Measurements from ENCODE around the gene OR51E1.

OR51E1 gene

DNA sequence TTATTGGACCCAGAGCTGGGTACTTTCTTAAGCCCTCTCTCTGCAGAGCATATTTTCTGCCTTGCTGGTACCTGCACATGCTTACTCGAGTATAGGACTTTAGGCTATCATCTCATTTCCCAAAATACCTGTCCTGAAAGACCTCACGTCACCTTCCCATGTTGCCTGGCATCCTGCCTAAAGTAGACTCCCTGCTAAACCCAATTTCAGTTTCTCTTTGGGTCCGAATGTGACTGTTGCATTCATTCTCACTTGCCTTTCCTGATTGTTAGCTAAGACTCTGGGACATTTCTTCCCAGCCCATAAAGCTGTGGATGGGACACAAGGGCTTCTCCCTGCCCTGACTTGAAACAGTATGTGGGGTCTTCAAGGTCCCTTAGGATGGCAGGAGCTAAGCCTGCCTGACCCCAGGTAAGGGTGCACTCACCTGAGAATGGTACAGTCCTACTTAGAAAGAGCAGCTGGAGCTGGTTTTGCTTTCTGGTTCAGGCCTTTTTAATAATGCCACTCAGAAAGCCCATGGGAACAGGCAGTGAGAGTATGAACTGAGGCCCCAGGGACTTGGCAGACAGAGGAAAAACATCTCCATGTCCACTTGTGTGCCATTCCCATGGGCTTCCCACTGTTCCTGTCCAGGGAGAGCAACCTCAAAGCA, 41.0 kb downstream of the OR51E1 start:
- no peak overlapping the region for H3K4me3 ChIP-seq (replicated peaks; ENCODE audit: low read depth, low read length)
- TF ChIP-seq, protein P1, sequence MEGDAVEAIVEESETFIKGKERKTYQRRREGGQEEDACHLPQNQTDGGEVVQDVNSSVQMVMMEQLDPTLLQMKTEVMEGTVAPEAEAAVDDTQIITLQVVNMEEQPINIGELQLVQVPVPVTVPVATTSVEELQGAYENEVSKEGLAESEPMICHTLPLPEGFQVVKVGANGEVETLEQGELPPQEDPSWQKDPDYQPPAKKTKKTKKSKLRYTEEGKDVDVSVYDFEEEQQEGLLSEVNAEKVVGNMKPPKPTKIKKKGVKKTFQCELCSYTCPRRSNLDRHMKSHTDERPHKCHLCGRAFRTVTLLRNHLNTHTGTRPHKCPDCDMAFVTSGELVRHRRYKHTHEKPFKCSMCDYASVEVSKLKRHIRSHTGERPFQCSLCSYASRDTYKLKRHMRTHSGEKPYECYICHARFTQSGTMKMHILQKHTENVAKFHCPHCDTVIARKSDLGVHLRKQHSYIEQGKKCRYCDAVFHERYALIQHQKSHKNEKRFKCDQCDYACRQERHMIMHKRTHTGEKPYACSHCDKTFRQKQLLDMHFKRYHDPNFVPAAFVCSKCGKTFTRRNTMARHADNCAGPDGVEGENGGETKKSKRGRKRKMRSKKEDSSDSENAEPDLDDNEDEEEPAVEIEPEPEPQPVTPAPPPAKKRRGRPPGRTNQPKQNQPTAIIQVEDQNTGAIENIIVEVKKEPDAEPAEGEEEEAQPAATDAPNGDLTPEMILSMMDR (IDR thresholded peaks at IDR 0.05; ENCODE audit: low read depth, low read length, missing control alignments), result no peak
- DNase-seq (ENCODE audit: extremely low read depth, low read depth), result no peak

DNA sequence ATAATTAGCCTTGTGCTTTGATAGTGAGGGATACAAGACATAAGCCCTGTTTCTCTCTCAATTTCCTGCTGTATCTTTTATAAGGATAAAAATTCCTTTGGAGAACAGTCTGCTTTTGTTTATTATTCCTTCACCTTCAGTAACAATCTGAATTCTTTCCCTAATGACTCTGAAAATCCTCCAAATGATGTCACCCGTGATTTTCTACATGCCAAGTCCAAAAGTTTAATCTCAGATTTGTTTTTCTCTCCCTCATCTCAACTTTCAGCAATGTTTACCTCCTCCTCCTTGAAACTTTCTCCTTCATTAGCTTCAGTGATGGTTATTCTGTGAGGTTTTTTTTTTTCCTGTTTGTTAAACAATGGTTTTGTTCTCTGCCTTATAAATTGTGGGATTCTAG, 51.7 kb downstream of the OR51E1 start:
- TF ChIP-seq, protein P1 (IDR thresholded peaks at IDR 0.05; ENCODE audit: low read depth, low read length, missing control alignments), result no peak
- no peak overlapping the region for H3K4me3 ChIP-seq (replicated peaks; ENCODE audit: low read depth, low read length)
- DNase-seq (ENCODE audit: extremely low read depth, low read depth), result no peak

DNA sequence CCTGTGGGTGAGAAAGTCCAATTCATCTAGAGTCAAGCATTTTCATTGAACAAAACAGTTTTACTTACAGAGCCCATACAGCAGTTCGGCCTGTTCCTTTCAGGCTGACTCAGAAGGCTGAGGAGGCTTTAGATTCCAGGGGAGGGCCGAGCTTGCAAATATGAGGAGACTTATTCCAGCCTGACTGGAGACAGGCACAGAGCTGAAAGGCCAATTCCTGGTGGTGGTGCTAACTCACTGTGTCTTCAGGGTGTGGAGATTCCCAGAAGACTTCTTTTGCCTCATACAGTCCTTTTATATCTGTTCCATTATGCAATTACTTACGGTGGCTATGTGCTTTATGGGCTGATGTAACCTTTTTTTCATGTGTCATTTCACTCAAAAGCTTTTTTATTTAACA, 53.8 kb downstream of the OR51E1 start, which contains the start of gene OR51E2:
TSS of gene OR51E2 (minus strand) at position 269 of the 400 bp plus-strand sequence. CDS start 15,142 bp downstream, outside the sequence.
- TF ChIP-seq, protein P1 (IDR thresholded peaks at IDR 0.05; ENCODE audit: low read depth, low read length, missing control alignments), result no peak
- no peak within 1 kb of the TSS for H3K4me3 ChIP-seq (replicated peaks; ENCODE audit: low read depth, low read length)
- DNase-seq (ENCODE audit: extremely low read depth, low read depth), result no peak

DNA sequence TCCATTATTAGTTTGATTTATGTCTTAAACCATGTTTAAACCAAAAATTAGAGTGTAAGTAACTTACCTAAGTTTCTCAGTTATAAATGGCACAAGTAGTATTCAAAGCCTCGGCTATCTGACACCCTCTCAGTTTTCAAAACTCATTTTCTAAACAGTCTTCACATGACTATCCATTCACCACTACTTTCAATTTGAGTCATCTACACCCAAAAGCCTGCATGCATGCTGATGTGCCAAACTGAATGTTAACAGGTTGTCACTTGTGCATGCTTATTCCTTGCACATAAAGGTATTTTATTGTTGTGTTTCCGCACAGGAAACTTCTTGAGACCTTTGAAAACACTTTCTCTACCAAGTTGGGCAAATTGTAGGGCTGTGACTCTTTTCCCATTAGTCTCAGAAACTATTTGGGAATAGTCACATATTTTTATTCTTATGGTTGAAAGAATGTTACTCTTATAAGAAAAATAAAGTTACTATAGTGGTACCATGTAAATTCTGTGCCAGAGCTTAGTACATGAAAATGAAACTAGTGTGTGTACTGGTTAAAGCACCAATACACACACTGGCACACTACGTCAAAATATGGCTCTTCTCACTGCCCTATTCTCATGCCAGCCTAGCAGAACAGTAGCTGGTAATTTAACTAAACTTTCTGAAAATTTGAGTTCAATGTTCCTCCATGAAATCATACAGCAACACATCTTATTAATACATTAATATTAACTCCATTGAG, 56.1 kb downstream of the OR51E1 start:
- TF ChIP-seq, protein P1 (IDR thresholded peaks at IDR 0.05; ENCODE audit: low read depth, low read length, missing control alignments), result no peak
- DNase-seq (ENCODE audit: extremely low read depth, low read depth), result no peak
- H3K4me3 ChIP-seq (replicated peaks; ENCODE audit: low read depth, low read length), result no peak overlapping the region

DNA sequence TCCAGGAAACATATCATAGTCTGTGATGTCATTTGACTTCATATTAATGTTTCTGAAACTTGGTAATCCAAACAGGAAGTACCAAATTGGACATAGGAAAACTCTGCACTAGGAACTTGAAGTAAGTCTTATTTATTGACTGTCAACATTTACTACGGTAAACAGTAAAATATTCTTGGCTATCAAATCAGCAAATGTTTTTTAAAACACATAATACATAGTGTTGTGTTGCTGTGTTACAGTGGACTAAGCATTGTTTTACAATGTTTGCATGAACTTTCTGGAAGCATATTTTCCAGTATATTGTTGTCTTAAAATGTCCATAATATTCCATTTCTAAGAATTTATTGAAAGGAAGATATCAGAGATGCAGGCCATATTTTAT, 56.6 kb downstream of the OR51E1 start:
- TF ChIP-seq, protein P1 (IDR thresholded peaks at IDR 0.05; ENCODE audit: low read depth, low read length, missing control alignments), result no peak
- H3K4me3 ChIP-seq (replicated peaks; ENCODE audit: low read depth, low read length), result no peak overlapping the region
- no peak for DNase-seq (ENCODE audit: extremely low read depth, low read depth)

DNA sequence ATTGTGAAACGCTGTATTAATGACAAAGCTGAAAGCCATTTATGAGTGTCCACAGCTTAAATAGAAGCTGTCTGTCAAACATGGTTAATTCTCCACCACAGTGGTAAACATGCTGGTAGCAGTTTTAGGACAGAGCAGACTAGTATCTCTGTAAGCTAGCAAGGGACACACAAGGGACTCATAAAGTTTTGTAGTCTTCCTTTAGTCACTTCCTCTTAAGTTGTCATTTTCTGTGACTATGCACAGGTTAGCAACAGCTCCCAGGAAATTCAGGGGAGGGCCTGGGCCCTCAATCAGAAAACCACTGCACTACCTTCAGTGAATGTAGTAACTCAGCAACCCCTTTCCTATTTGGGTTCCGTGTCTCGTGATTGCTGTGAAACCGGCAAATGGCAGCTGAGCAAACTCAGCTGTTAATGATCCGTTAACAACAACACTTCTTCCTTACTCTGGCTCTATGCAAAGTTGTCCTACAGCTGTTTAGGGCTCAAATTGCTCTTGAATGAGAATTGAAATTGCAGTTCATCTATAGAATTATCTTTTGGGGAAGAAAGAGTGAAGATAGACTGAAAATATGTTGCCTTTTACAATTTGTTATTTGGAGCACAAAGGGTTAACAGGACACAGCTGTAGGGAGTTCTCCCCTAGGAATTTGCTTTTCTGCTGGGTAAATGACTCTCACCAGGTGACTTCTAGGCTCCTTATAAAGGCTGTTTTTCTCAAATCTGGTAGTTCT, 60.4 kb downstream of the OR51E1 start, which contains the start of gene MMP26:
TSS of gene MMP26 (plus strand) at position 731 of the 736 bp plus-strand sequence.
- no peak for DNase-seq (ENCODE audit: extremely low read depth, low read depth)
- TF ChIP-seq, protein P1 (IDR thresholded peaks at IDR 0.05; ENCODE audit: low read depth, low read length, missing control alignments), result no peak
- H3K4me3 ChIP-seq (replicated peaks; ENCODE audit: low read depth, low read length), result no peak within 1 kb of the TSS

Data from HFF-Myc (cell line).